HepG2 (cell line): ENCODE data around the gene NFAT5. TPM values are rescaled to one million over a fixed set of nuclear protein-coding genes. Genes with fewer than 3 reads are reported as not detected.

Source experiments
- ATAC-seq: fragments of 200-7000 bp; cut with Tn5 transposase; 3 replicates; pipeline ENCODE4 v1.9.1; 2020; ENCODE audit warnings: mild to moderate bottlenecking, moderate library complexity
- BruUV-seq: library from RNA; stranded (reverse); fragments of 400-500 nt; replicated peaks from 2 replicates; lab custom pipeline; 2021; lab: Mats Ljungman, UMichigan
- CTCF ChIA-PET: fragments of 300-600 bp; formaldehyde crosslinking; extraction: SDS; loops from one replicate; lab custom pipeline; 2021; ENCODE audit warnings: low total read pairs, inconsistent platforms, low intra/inter-chr PET ratio; lab: Yijun Ruan, JAX
- POLR2A ChIA-PET: fragments of 350-600 bp; sonication (Branson Sonifier 250); formaldehyde crosslinking; loops from one replicate; lab custom pipeline; 2020; ENCODE audit warnings: antibody characterized with exemption, inconsistent platforms; lab: Yijun Ruan, JAX
- DNase-seq: peaks from one replicate; pipeline ENCODE4 v3.0.0-alpha.2; 2015; ENCODE audit warnings: low spot score
- FAIRE-seq: peaks from 3 replicates; lab custom pipeline; 2011; peaks lifted over from hg19 to GRCh38; lab: Jason Lieb, UNC
- H2AFZ ChIP-seq: one replicate; pipeline ENCODE4 v1.6.1; 2011; ENCODE audit warnings: low read length, inconsistent platforms
- H3K27ac ChIP-seq: fragments of 300-600 bp; 3 replicates; pipeline ENCODE4 v1.8.0; 2011; ENCODE audit warnings: mixed run types, mild to moderate bottlenecking, mixed read lengths, low read length, inconsistent platforms; ENCODE audit not compliant: insufficient read depth; ENCODE audit errors: extremely low read length
- H3K27me3 ChIP-seq, 2 experiments: fragments of 200-600 bp in 1 of 2; 2 replicates in 1 of 2; 3 replicates in 1 of 2; pipeline versions ENCODE4 v1.6.0 to v1.8.0; 2011; ENCODE audit warnings: low read length in 2 of 2, mild to moderate bottlenecking in 2 of 2, moderate library complexity in 2 of 2, inconsistent platforms in 1 of 2; ENCODE audit not compliant: insufficient read depth in 2 of 2, control insufficient read depth in 1 of 2
- H3K36me3 ChIP-seq, 2 experiments: fragments of 200-600 bp in 1 of 2; replicated peaks in 1 of 2; 2 replicates in 1 of 2; 3 replicates in 1 of 2; pipeline versions ENCODE4 v1.5.1 to v1.8.0; 2011; ENCODE audit warnings: low read length in 2 of 2, inconsistent platforms in 1 of 2; ENCODE audit not compliant: insufficient read depth in 2 of 2, control insufficient read depth in 1 of 2
- H3K4me1 ChIP-seq: 2 replicates; pipeline ENCODE4 v1.5.1; 2012; ENCODE audit warnings: low read length, inconsistent platforms; ENCODE audit not compliant: insufficient read depth
- H3K4me2 ChIP-seq: 2 replicates; pipeline ENCODE4 v1.6.0; 2011; ENCODE audit warnings: low read depth, low read length, inconsistent platforms
- H3K4me3 ChIP-seq, 3 experiments: fragments of 200-600 bp in 1 of 3; sonication (generic), shearing (Covaris generic) in 1 of 3; replicated peaks in 1 of 3; 2 replicates each; pipeline ENCODE4 v1.5.1; 2011 to 2016; ENCODE audit warnings: low read length in 3 of 3, inconsistent platforms in 2 of 3, low read depth in 2 of 3, mild to moderate bottlenecking in 2 of 3, control low read depth in 1 of 3, mixed read lengths in 1 of 3; ENCODE audit not compliant: insufficient read depth in 1 of 3
- H3K79me2 ChIP-seq: one replicate; pipeline ENCODE4 v1.6.1; 2011; ENCODE audit warnings: low read length, inconsistent platforms; ENCODE audit not compliant: insufficient read depth
- H3K9ac ChIP-seq: 2 replicates; pipeline ENCODE4 v1.6.0; 2011; ENCODE audit warnings: mild to moderate bottlenecking, low read depth, low read length, inconsistent platforms; ENCODE audit not compliant: insufficient read depth
- H3K9me3 ChIP-seq: 2 replicates; pipeline ENCODE4 v1.5.1; 2012; ENCODE audit warnings: mild to moderate bottlenecking, low read length
- H4K20me1 ChIP-seq: 2 replicates; pipeline ENCODE4 v1.6.0; 2011; ENCODE audit warnings: inconsistent platforms, mild to moderate bottlenecking, low read length, moderate library complexity; ENCODE audit not compliant: insufficient read depth
- AKAP8 ChIP-seq: sonication (generic); formaldehyde crosslinking; IDR thresholded peaks from 2 replicates; pipeline ENCODE4 v1.5.1; 2020; ENCODE audit warnings: mild to moderate bottlenecking, missing genetic modification reagents
- ATF3 ChIP-seq: sonication (generic); formaldehyde crosslinking; IDR thresholded peaks from 2 replicates; pipeline ENCODE4 v1.4.0; 2020; ENCODE audit warnings: missing genetic modification reagents
- ATM ChIP-seq: fragments of 450-650 bp; IDR thresholded peaks from 2 replicates; pipeline ENCODE4 v1.7.1; 2017; ENCODE audit warnings: mild to moderate bottlenecking, borderline replicate concordance
- GABPA ChIP-seq, 2 experiments: IDR thresholded peaks; 2 replicates each; pipeline ENCODE4 v1.6.1; 2011 to 2016; ENCODE audit warnings: low read depth in 2 of 2, low read length in 1 of 2, missing biosample characterization in 1 of 2, missing genetic modification characterization in 1 of 2
- MAZ ChIP-seq, 2 experiments: sonication (generic) in 1 of 2; formaldehyde crosslinking in 1 of 2; IDR thresholded peaks; 2 replicates each; pipeline versions ENCODE4 v1.5.0 to v1.6.1; 2012 to 2020; ENCODE audit warnings: low read depth in 2 of 2, mild to moderate bottlenecking in 2 of 2, borderline replicate concordance in 1 of 2, improper control_type of control experiment in 1 of 2, low read length in 1 of 2, missing genetic modification reagents in 1 of 2, moderate library complexity in 1 of 2
- PHF5A ChIP-seq: IDR thresholded peaks from one replicate; pipeline ENCODE4 v1.6.1; 2018; ENCODE audit warnings: low read depth, missing genetic modification reagents; ENCODE audit not compliant: unreplicated experiment
- PITX1 ChIP-seq: sonication (generic); formaldehyde crosslinking; IDR thresholded peaks from 2 replicates; pipeline ENCODE4 v1.5.1; 2020; ENCODE audit warnings: mild to moderate bottlenecking, missing genetic modification reagents
- POLR2G ChIP-seq: fragments of 200-400 bp; formaldehyde crosslinking; IDR thresholded peaks from 2 replicates; pipeline ENCODE4 v1.6.1; 2018; ENCODE audit warnings: mild to moderate bottlenecking, low read depth, low read length, moderate library complexity
- TP53 ChIP-seq: sonication (generic); formaldehyde crosslinking; conservative IDR thresholded peaks from 2 replicates; pipeline ENCODE4 v1.4.0; 2020; ENCODE audit warnings: missing genetic modification reagents
- ZFP1 ChIP-seq: IDR thresholded peaks from 2 replicates; pipeline ENCODE4 v1.6.1; 2016
- ZNF543 ChIP-seq: sonication (generic); formaldehyde crosslinking; IDR thresholded peaks from 2 replicates; pipeline ENCODE4 v1.4.0; 2020; ENCODE audit warnings: mild to moderate bottlenecking, missing genetic modification reagents
- ZNF674 ChIP-seq: sonication (generic); formaldehyde crosslinking; IDR thresholded peaks from 2 replicates; pipeline ENCODE4 v1.5.0; 2020; ENCODE audit warnings: low read depth, mild to moderate bottlenecking, missing genetic modification reagents
- WGBS: methylation state at CpG from one replicate; pipeline ENCODE4 v1.1.6; 2017; ENCODE audit warnings: low lambda C conversion rate; 5-methylcytosine and 5-hydroxymethylcytosine counted together
- in situ Hi-C: cut with HindIII; loops from 2 replicates; pipeline ENCODE4 v1.10.0; 2017; ENCODE audit warnings: low pct_unique_long_range_greater_than_20kb; ENCODE audit not compliant: extremely low pct_ligation_motif_present
- intact Hi-C: fragments of 100-400 bp; cut with micrococcal nuclease; formaldehyde crosslinking; loops from one replicate; pipeline ENCODE4 v1.10.0; 2022; ENCODE audit not compliant: unreplicated experiment
- polyA plus RNA-seq, 8 experiments: library from polyadenylated mRNA; depleted of rRNA in 3 of 8; stranded (reverse) in 7 of 8; unstranded in 1 of 8; fragments of >200 nt; fragmentation: Illumina TruSeq in 4 of 8; extraction: Trizol in 4 of 8; gene quantifications; 2 replicates each; pipeline versions ENCODE4 v1.2.1 to v1.2.3, GENCODE V29; 2011 to 2016; ENCODE audit warnings: low read depth in 4 of 8, missing spikeins in 1 of 8, mixed read lengths in 1 of 8; ENCODE audit not compliant: insufficient read depth in 1 of 8
- total RNA-seq, 5 experiments: library from RNA; depleted of rRNA; stranded (reverse); fragments of >200 nt; fragmentation: Illumina TruSeq; extraction: Trizol; gene quantifications; 2 replicates each; pipeline ENCODE4 v1.2.3, GENCODE V29; 2016; ENCODE audit warnings: low read depth in 1 of 5
- TF ChIP-seq, protein P1 (sequence below): fragments of 450-650 bp; IDR thresholded peaks from 2 replicates; pipeline ENCODE4 v1.6.1; 2017; ENCODE audit warnings: mild to moderate bottlenecking
- TF ChIP-seq, protein P2 (sequence below): sonication (generic); formaldehyde crosslinking; IDR thresholded peaks from 2 replicates; pipeline ENCODE4 v1.5.0; 2020; ENCODE audit warnings: missing genetic modification reagents
- TF ChIP-seq, protein P3 (sequence below): sonication (generic); formaldehyde crosslinking; IDR thresholded peaks from 2 replicates; pipeline ENCODE4 v1.4.0; 2020; ENCODE audit warnings: missing genetic modification reagents
- TF ChIP-seq, protein P4 (sequence below): sonication (generic); formaldehyde crosslinking; IDR thresholded peaks from 2 replicates; pipeline ENCODE4 v1.4.0; 2020; ENCODE audit warnings: missing genetic modification reagents, low read depth, mild to moderate bottlenecking, borderline replicate concordance

Gene NFAT5
- total and polyA plus RNA-seq, 2 of the 13 experiments (the other 11 are each of a cell fraction or from before 2014, with no cell fraction given) = 20.5 to 54.3 TPM

DNA sequence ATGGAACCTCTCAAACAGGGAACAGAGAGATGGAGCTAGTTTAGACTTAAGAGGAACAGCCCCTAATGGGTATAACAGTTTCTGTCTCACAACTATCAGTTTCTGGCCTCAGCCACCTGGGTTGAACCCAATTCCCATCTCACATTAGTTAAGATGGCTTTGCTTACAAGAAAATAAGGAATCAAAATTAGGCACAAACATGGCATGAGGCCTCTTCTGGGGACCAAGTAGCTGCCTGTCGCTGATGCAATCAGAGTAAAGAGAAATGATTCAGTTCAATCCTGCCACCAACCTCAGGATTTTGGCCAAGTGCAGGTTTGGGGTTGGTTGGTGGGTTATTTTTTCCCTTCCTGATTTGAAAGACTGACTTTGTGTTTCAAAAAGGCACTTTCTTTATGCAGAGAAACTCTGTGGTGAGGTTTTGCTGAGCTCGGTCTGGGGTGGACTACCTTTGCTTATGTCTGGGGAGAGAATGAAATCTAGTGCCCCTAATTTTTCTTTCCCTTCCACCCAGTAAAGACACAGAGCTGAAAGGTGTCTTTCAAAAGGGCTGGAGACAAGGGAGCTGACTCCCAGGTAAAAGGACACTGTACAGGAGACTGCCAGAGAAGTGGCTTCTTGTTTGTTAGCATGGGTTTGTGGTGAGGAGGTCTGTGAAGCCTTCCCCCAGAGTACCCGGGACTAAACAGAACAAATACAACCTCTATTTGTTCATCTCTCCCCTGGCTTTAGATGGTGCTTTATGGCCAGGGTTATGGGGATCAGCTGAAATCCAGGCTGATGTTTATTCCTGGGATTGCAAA, 44.8 kb upstream of the NFAT5 start:
- Histone ChIP-seq H3K4me3 (peak overlapping the region; percentile 14 to 47 (median 20); a peak in 4 of 6 replicates), H4K20me1 (no peaks in the 10 kb centered on the region), H2AFZ (peak overlapping the region; percentile 83), H3K27ac (peak overlapping the region; percentile 63), H3K36me3 (no peaks in the 10 kb centered on the region), H3K9ac (peak overlapping the region; percentile 64), H3K9me3 (no peaks in the 10 kb centered on the region), H3K4me2 (peak overlapping the region; percentile 72), H3K79me2 (no peaks in the 10 kb centered on the region), H3K4me1 (peaks cover 48% of the 10 kb centered on the region), H3K27me3 (no peaks in the 10 kb centered on the region)
- TSS peak; percentile 77 for BruUV-seq
- ChIA-PET POLR2A (interaction anchor here (0.6 to 3.0 kb wide), 12 partner anchors 9 to 124 kb away, joined by 3 to 23 read pairs (median 4); partner anchors contain the start of genes CYB5B and NFAT5), CTCF (no interaction called here)
- ATAC-seq = peak; percentile 94
- intact Hi-C loops = no loop called here
- in situ Hi-C loops = no loop called here
- peak; percentile 97 for FAIRE-seq
- 9% methylated on average over 3 of the region's 3 CpGs for WGBS
- peak; percentile 92 for DNase-seq
- TF ChIP-seq PITX1 (CRISPR knock-in tag) (peak; percentile 74; the same call in 1 of the 2 replicates), ZFP1 (no peak), POLR2G (peak; percentile 77), PHF5A (CRISPR knock-in tag) (peak; percentile 18), GABPA (IDR thresholded peaks at IDR 0.05; ENCODE audit: low read depth, low read length) (no peak), GABPA (CRISPR knock-in tag; IDR thresholded peaks at IDR 0.05; ENCODE audit: low read depth) (no peak), ZNF543 (peak; percentile 78; the same call in 1 of the 2 replicates), AKAP8 (CRISPR knock-in tag) (no peak), ZNF674 (CRISPR knock-in tag) (no peak), TP53 (CRISPR knock-in tag) (no peak), MAZ (IDR thresholded peaks at IDR 0.05; ENCODE audit: borderline replicate concordance, low read depth, low read length) (no peak), MAZ (CRISPR knock-in tag; IDR thresholded peaks at IDR 0.05; ENCODE audit: low read depth) (no peak), ATF3 (CRISPR knock-in tag) (no peak), ATM (no peak)
- TF ChIP-seq, protein P1, sequence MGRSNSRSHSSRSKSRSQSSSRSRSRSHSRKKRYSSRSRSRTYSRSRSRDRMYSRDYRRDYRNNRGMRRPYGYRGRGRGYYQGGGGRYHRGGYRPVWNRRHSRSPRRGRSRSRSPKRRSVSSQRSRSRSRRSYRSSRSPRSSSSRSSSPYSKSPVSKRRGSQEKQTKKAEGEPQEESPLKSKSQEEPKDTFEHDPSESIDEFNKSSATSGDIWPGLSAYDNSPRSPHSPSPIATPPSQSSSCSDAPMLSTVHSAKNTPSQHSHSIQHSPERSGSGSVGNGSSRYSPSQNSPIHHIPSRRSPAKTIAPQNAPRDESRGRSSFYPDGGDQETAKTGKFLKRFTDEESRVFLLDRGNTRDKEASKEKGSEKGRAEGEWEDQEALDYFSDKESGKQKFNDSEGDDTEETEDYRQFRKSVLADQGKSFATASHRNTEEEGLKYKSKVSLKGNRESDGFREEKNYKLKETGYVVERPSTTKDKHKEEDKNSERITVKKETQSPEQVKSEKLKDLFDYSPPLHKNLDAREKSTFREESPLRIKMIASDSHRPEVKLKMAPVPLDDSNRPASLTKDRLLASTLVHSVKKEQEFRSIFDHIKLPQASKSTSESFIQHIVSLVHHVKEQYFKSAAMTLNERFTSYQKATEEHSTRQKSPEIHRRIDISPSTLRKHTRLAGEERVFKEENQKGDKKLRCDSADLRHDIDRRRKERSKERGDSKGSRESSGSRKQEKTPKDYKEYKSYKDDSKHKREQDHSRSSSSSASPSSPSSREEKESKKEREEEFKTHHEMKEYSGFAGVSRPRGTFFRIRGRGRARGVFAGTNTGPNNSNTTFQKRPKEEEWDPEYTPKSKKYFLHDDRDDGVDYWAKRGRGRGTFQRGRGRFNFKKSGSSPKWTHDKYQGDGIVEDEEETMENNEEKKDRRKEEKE = no peak
- TF ChIP-seq, protein P2, sequence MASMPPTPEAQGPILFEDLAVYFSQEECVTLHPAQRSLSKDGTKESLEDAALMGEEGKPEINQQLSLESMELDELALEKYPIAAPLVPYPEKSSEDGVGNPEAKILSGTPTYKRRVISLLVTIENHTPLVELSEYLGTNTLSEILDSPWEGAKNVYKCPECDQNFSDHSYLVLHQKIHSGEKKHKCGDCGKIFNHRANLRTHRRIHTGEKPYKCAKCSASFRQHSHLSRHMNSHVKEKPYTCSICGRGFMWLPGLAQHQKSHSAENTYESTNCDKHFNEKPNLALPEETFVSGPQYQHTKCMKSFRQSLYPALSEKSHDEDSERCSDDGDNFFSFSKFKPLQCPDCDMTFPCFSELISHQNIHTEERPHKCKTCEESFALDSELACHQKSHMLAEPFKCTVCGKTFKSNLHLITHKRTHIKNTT (CRISPR knock-in tag) = no peak
- TF ChIP-seq, protein P3, sequence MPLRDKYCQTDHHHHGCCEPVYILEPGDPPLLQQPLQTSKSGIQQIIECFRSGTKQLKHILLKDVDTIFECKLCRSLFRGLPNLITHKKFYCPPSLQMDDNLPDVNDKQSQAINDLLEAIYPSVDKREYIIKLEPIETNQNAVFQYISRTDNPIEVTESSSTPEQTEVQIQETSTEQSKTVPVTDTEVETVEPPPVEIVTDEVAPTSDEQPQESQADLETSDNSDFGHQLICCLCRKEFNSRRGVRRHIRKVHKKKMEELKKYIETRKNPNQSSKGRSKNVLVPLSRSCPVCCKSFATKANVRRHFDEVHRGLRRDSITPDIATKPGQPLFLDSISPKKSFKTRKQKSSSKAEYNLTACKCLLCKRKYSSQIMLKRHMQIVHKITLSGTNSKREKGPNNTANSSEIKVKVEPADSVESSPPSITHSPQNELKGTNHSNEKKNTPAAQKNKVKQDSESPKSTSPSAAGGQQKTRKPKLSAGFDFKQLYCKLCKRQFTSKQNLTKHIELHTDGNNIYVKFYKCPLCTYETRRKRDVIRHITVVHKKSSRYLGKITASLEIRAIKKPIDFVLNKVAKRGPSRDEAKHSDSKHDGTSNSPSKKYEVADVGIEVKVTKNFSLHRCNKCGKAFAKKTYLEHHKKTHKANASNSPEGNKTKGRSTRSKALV (CRISPR knock-in tag) = no peak
- TF ChIP-seq, protein P4, sequence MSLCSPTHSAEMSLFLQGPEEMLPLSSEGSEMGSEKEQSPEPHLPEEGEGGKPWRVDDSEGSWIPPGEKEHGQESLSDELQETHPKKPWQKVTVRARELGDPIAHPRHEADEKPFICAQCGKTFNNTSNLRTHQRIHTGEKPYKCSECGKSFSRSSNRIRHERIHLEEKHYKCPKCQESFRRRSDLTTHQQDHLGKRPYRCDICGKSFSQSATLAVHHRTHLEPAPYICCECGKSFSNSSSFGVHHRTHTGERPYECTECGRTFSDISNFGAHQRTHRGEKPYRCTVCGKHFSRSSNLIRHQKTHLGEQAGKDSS (CRISPR knock-in tag) = no peak
